Body of pancreas (tissue), 4 donors: ENCODE data around the gene CAMTA1. TPM values are rescaled to one million over a fixed set of nuclear protein-coding genes. Genes with fewer than 3 reads are reported as not detected.

Experiments
- ATAC-seq: fragments of 150-250 bp; one replicate; pipeline ENCODE4 v1.9.1; 2016
- DNase-seq, 4 donors: peaks; one replicate each; pipeline ENCODE4 v3.0.0-alpha.2; 2019
- H3K27ac ChIP-seq, 4 donors: fragments of 200-600 bp; sonication (generic); 1 replicate in 3 of 4; 2 replicates in 1 of 4; pipeline versions ENCODE4 v1.5.1 to v1.6.1; 2016 to 2019; ENCODE audit warnings: mild to moderate bottlenecking in 1 of 4, mixed read lengths in 1 of 4, moderate library complexity in 1 of 4
- H3K27me3 ChIP-seq, 2 donors: fragments of 200-600 bp; sonication (generic); one replicate each; pipeline ENCODE4 v1.6.0; 2016; ENCODE audit warnings: mild to moderate bottlenecking in 1 of 2
- H3K36me3 ChIP-seq, 2 donors: fragments of 200-600 bp; sonication (generic); replicated peaks in 1 of 2; 2 replicates each; pipeline ENCODE4 v1.5.1; 2016; ENCODE audit warnings: low read depth in 2 of 2; ENCODE audit not compliant: insufficient read depth in 1 of 2
- H3K4me1 ChIP-seq: fragments of 200-600 bp; sonication (generic); one replicate; pipeline ENCODE4 v1.6.0; 2016
- H3K4me3 ChIP-seq, 2 donors: fragments of 200-600 bp; sonication (generic); 1 replicate in 1 of 2; 2 replicates in 1 of 2; pipeline ENCODE4 v1.5.1; 2016 to 2019
- H3K9me3 ChIP-seq, 3 donors: fragments of 200-600 bp; sonication (generic); 1 replicate in 2 of 3; 2 replicates in 1 of 3; pipeline ENCODE4 v1.5.1; 2016
- CTCF ChIP-seq, 7 experiments: fragments of 450-650 bp in 4 of 7; fragments of 200-600 bp in 3 of 7; sonication (generic) in 3 of 7; IDR thresholded peaks; one replicate each; pipeline ENCODE4 v1.5.1; 2016 to 2019; ENCODE audit warnings: antibody characterized with exemption in 7 of 7
- POLR2A ChIP-seq, 3 donors: fragments of 450-650 bp; IDR thresholded peaks; one replicate each; pipeline ENCODE4 v1.6.1; 2016; ENCODE audit warnings: antibody characterized with exemption in 3 of 3, mild to moderate bottlenecking in 2 of 3
- WGBS, 2 donors: methylation state at CpG; one replicate each; pipeline ENCODE4 v1.1.5; 2017; 5-methylcytosine and 5-hydroxymethylcytosine counted together
- intact Hi-C: fragments of 100-400 bp; cut with DNase I; formaldehyde crosslinking; loops from one replicate; pipeline ENCODE4 v1.15.1; 2023
- total RNA-seq, 2 donors: library from RNA; depleted of rRNA; stranded (reverse); fragments of >200 nt; gene quantifications; one replicate each; pipeline ENCODE4 v1.1.0, GENCODE V29; 2016

CAMTA1 gene
- total RNA-seq, 2 donors from 2014 or later, result 36.3 to 59.7 TPM

- TF ChIP-seq CTCF (IDR thresholded peaks at IDR 0.05) (no peak), POLR2A (IDR thresholded peaks at IDR 0.05) (no peak)
- no peaks in the 10 kb centered on the region for H3K36me3 ChIP-seq
- H3K9me3 ChIP-seq, result no peaks in the 10 kb centered on the region
- no peak for ATAC-seq
- WGBS, 2 donors, result 82 to 85% methylated on average over 5 of the region's 5 CpGs
- DNase-seq, result no peak
- intact Hi-C loops, result no loop called here
- H3K4me3 ChIP-seq, result no peak overlapping the region
- no peaks in the 10 kb centered on the region for H3K27me3 ChIP-seq
- no peak overlapping the region for H3K27ac ChIP-seq
- no peaks in the 10 kb centered on the region for H3K4me1 ChIP-seq
These were observed 218.4 kb downstream of the CAMTA1 start for GRCh38 chr1:7003676-7004075.

- 76 to 87% methylated on average over 1 of the region's 1 CpG for WGBS, 2 donors
- intact Hi-C loops, result no loop called here
- TF ChIP-seq CTCF (IDR thresholded peaks at IDR 0.05) (no peak), POLR2A (IDR thresholded peaks at IDR 0.05) (no peak)
- Histone ChIP-seq H3K4me3 (no peak overlapping the region), H3K27me3 (no peaks in the 10 kb centered on the region), H3K9me3 (no peaks in the 10 kb centered on the region), H3K36me3 (no peaks in the 10 kb centered on the region), H3K27ac (no peak overlapping the region), H3K4me1 (no peaks in the 10 kb centered on the region)
- DNase-seq (no peak), ATAC-seq (no peak)
These were observed 218.9 kb downstream of the CAMTA1 start for GRCh38 chr1:7004181-7004580.

GRCh38 chr1:7005762-7006161, 220.5 kb downstream of the CAMTA1 start:
- ATAC-seq (no peak), DNase-seq (no peak)
- H3K4me1 ChIP-seq, result peaks cover 13% of the 10 kb centered on the region
- H3K9me3 ChIP-seq, result no peaks in the 10 kb centered on the region
- no peak for TF ChIP-seq CTCF (IDR thresholded peaks at IDR 0.05)
- no peak for TF ChIP-seq POLR2A (IDR thresholded peaks at IDR 0.05)
- H3K27ac ChIP-seq, result no peak overlapping the region
- intact Hi-C loops, result no loop called here
- H3K4me3 ChIP-seq, result no peak overlapping the region
- WGBS, 2 donors, result 90 to 96% methylated on average over 4 of the region's 4 CpGs
- no peaks in the 10 kb centered on the region for H3K27me3 ChIP-seq
- H3K36me3 ChIP-seq, result no peaks in the 10 kb centered on the region

GRCh38 chr1:7006996-7007871, 222.0 kb downstream of the CAMTA1 start:
- ATAC-seq (no peak), DNase-seq (no peak)
- no peak overlapping the region for H3K4me3 ChIP-seq
- TF ChIP-seq CTCF (IDR thresholded peaks at IDR 0.05) (no peak), POLR2A (IDR thresholded peaks at IDR 0.05) (no peak)
- no peaks in the 10 kb centered on the region for H3K36me3 ChIP-seq
- H3K4me1 ChIP-seq, result peaks cover 27% of the 10 kb centered on the region
- no peak overlapping the region for H3K27ac ChIP-seq
- H3K27me3 ChIP-seq, result no peaks in the 10 kb centered on the region
- no peaks in the 10 kb centered on the region for H3K9me3 ChIP-seq
- intact Hi-C loops, result no loop called here
- 86 to 87% methylated on average over 23 to 26 of the region's 26 CpGs for WGBS, 2 donors

- Histone ChIP-seq H3K36me3 (no peaks in the 10 kb centered on the region), H3K27me3 (no peaks in the 10 kb centered on the region), H3K27ac (no peak overlapping the region), H3K4me1 (peaks cover 27% of the 10 kb centered on the region), H3K4me3 (no peak overlapping the region), H3K9me3 (no peaks in the 10 kb centered on the region)
- DNase-seq (no peak), ATAC-seq (no peak)
- TF ChIP-seq CTCF (IDR thresholded peaks at IDR 0.05), result no peak
- TF ChIP-seq POLR2A (IDR thresholded peaks at IDR 0.05), result no peak
- intact Hi-C loops, result no loop called here
- WGBS, 2 donors, result 79 to 81% methylated on average over 9 to 10 of the region's 10 CpGs
These were observed 222.6 kb downstream of the CAMTA1 start for GRCh38 chr1:7007902-7008301.
